SK-N-SH (cell line): Measurements from ENCODE around the gene ISY1. TPM values are rescaled to one million over a fixed set of nuclear protein-coding genes. Genes with fewer than 3 reads are reported as not detected.

Source experiments
- CTCF ChIA-PET: fragments of 300-600, 350-600 bp; formaldehyde crosslinking; extraction: SDS; loops from one replicate; lab custom pipeline; 2021; lab: Yijun Ruan, JAX
- POLR2A ChIA-PET: fragments of 350-600 bp; sonication (Branson Sonifier 250); formaldehyde crosslinking; extraction: SDS; loops from one replicate; lab custom pipeline; 2020; ENCODE audit warnings: antibody characterized with exemption, inconsistent platforms; lab: Yijun Ruan, JAX
- DNase-seq: peaks from one replicate; pipeline ENCODE4 v3.0.0; 2012
- H2AFZ ChIP-seq: fragments of 200-600 bp; sonication (generic); 2 replicates; pipeline ENCODE4 v1.8.1; 2016; ENCODE audit warnings: antibody characterized with exemption, mild to moderate bottlenecking, low read depth
- H3F3A ChIP-seq: fragments of 200-600 bp; sonication (generic); replicated peaks from 2 replicates; pipeline ENCODE3; 2016; ENCODE audit warnings: antibody characterized with exemption, mild to moderate bottlenecking; ENCODE audit not compliant: insufficient read depth
- H3K27ac ChIP-seq, 2 experiments: fragments of 200-500 bp in 1 of 2; fragments of 200-600 bp in 1 of 2; sonication (Bioruptor generic) in 1 of 2; sonication (generic), shearing (Covaris generic) in 1 of 2; 2 replicates each; pipeline versions ENCODE4 v1.5.1 to v1.6.1; 2014 to 2016; ENCODE audit warnings: low read depth in 2 of 2, inconsistent platforms in 1 of 2, low read length in 1 of 2, mild to moderate bottlenecking in 1 of 2, mixed read lengths in 1 of 2
- H3K27me3 ChIP-seq: fragments of 200-600 bp; sonication (generic), shearing (Covaris generic); 2 replicates; pipeline ENCODE4 v1.6.1; 2016; ENCODE audit warnings: mixed run types; ENCODE audit not compliant: insufficient read depth
- H3K36me3 ChIP-seq, 2 experiments: fragments of 200-500 bp in 1 of 2; fragments of 200-600 bp in 1 of 2; sonication (Bioruptor generic) in 1 of 2; sonication (generic) in 1 of 2; replicated peaks in 1 of 2; 2 replicates each; pipeline versions ENCODE3 to v1.5.1; 2014 to 2016; ENCODE audit warnings: low read length in 1 of 2, mild to moderate bottlenecking in 1 of 2; ENCODE audit not compliant: insufficient read depth in 2 of 2, control insufficient read depth in 1 of 2
- H3K4me1 ChIP-seq, 2 experiments: fragments of 200-500 bp in 1 of 2; fragments of 200-600 bp in 1 of 2; sonication (Bioruptor generic) in 1 of 2; sonication (generic), shearing (Covaris generic) in 1 of 2; 2 replicates each; pipeline versions ENCODE4 v1.5.1 to v1.6.1; 2014 to 2016; ENCODE audit warnings: low read depth in 1 of 2, low read length in 1 of 2, mixed run types in 1 of 2; ENCODE audit not compliant: insufficient read depth in 2 of 2, control insufficient read depth in 1 of 2
- H3K4me2 ChIP-seq: fragments of 200-600 bp; sonication (generic), shearing (Covaris generic); 2 replicates; pipeline ENCODE4 v1.6.1; 2017; ENCODE audit warnings: mixed run types
- H3K4me3 ChIP-seq, 2 experiments: fragments of 200-500 bp in 1 of 2; fragments of 200-600 bp in 1 of 2; sonication (Bioruptor generic) in 1 of 2; sonication (generic), shearing (Covaris generic) in 1 of 2; 2 replicates each; pipeline versions ENCODE4 v1.5.1 to v1.8.1; 2014 to 2016; ENCODE audit warnings: low read depth in 2 of 2, inconsistent platforms in 1 of 2, low read length in 1 of 2, mild to moderate bottlenecking in 1 of 2, mixed read lengths in 1 of 2, moderate library complexity in 1 of 2
- H3K79me2 ChIP-seq: fragments of 200-600 bp; sonication (generic); 2 replicates; pipeline ENCODE4 v1.8.1; 2017; ENCODE audit warnings: mild to moderate bottlenecking; ENCODE audit not compliant: insufficient read depth
- H3K9ac ChIP-seq: fragments of 200-600 bp; sonication (generic); 2 replicates; pipeline ENCODE4 v1.6.1; 2017; ENCODE audit warnings: mixed run types
- H3K9me2 ChIP-seq: fragments of 200-600 bp; sonication (generic); 2 replicates; pipeline ENCODE4 v1.6.1; 2017; ENCODE audit warnings: mixed run types
- H3K9me3 ChIP-seq: fragments of 200-600 bp; sonication (generic); 2 replicates; pipeline ENCODE4 v1.6.1; 2017; ENCODE audit warnings: mixed run types, mild to moderate bottlenecking, moderate library complexity
- H4K20me1 ChIP-seq: fragments of 200-600 bp; sonication (generic); 2 replicates; pipeline ENCODE4 v1.6.1; 2017; ENCODE audit warnings: mild to moderate bottlenecking, mixed run types; ENCODE audit not compliant: insufficient read depth
- FOXJ3 ChIP-seq: sonication (generic); formaldehyde crosslinking; IDR thresholded peaks from 2 replicates; pipeline ENCODE4 v1.5.1; 2020; ENCODE audit warnings: mild to moderate bottlenecking, missing genetic modification reagents
- GATA2 ChIP-seq: sonication (generic); formaldehyde crosslinking; IDR thresholded peaks from 2 replicates; pipeline ENCODE4 v1.5.0; 2020; ENCODE audit warnings: mild to moderate bottlenecking, missing genetic modification reagents
- MEF2A ChIP-seq: IDR thresholded peaks from 2 replicates; pipeline ENCODE4 v1.4.0; 2012; ENCODE audit warnings: low read depth, borderline replicate concordance
- POLR2AphosphoS5 ChIP-seq: IDR thresholded peaks from 2 replicates; pipeline ENCODE4 v1.6.1; 2012; ENCODE audit warnings: low read depth, low read length
- RCOR1 ChIP-seq: fragments of 150-350 bp; IDR thresholded peaks from 2 replicates; pipeline ENCODE4 v1.6.1; 2017; ENCODE audit warnings: antibody characterized with exemption, low read length
- SIN3A ChIP-seq: IDR thresholded peaks from 2 replicates; pipeline ENCODE4 v1.6.1; 2012; ENCODE audit warnings: low read depth, mild to moderate bottlenecking, low read length, moderate library complexity, borderline replicate concordance
- SMC3 ChIP-seq: IDR thresholded peaks from 2 replicates; pipeline ENCODE4 v1.6.1; 2012; ENCODE audit warnings: low read depth, low read length, improper control_type of control experiment
- TAF1 ChIP-seq: IDR thresholded peaks from 2 replicates; pipeline ENCODE4 v1.6.1; 2012; ENCODE audit warnings: low read depth, mild to moderate bottlenecking, low read length, moderate library complexity, borderline replicate concordance
- TEAD4 ChIP-seq: IDR thresholded peaks from 2 replicates; pipeline ENCODE4 v1.4.0; 2012; ENCODE audit warnings: mild to moderate bottlenecking, borderline replicate concordance; ENCODE audit not compliant: insufficient read depth
- YY1 ChIP-seq: IDR thresholded peaks from 2 replicates; pipeline ENCODE4 v1.4.0; 2012; ENCODE audit warnings: low read depth, mild to moderate bottlenecking
- WGBS: methylation state at CpG from one replicate; pipeline ENCODE4 v1.1.6; 2017; ENCODE audit warnings: low lambda C conversion rate; 5-methylcytosine and 5-hydroxymethylcytosine counted together
- polyA plus RNA-seq, 3 experiments: library from polyadenylated mRNA; depleted of rRNA; stranded (reverse); fragments of >200 nt; gene quantifications; 2 replicates each; pipeline ENCODE4 v1.2.3, GENCODE V29; 2012
- TF ChIP-seq, protein P1 (sequence below): fragments of 150-350 bp; IDR thresholded peaks from 2 replicates; pipeline ENCODE4 v1.6.1; 2017; ENCODE audit warnings: antibody characterized with exemption, low read length, low read depth, borderline replicate concordance
- TF ChIP-seq, protein P2 (sequence below): IDR thresholded peaks from 2 replicates; pipeline ENCODE4 v1.4.0; 2012; ENCODE audit warnings: low read depth, borderline replicate concordance
- TF ChIP-seq, protein P3 (sequence below): fragments of 150-350 bp; IDR thresholded peaks from 2 replicates; pipeline ENCODE4 v1.6.1; 2016; ENCODE audit warnings: mild to moderate bottlenecking, low read depth, low read length
- TF ChIP-seq, protein P4 (sequence below): fragments of 200-600 bp; sonication (generic); IDR thresholded peaks from 2 replicates; pipeline ENCODE4 v1.6.1; 2017; ENCODE audit warnings: antibody characterized with exemption, mild to moderate bottlenecking, moderate library complexity
- TF ChIP-seq, protein P5 (sequence below): IDR thresholded peaks from 2 replicates; pipeline ENCODE4 v1.6.1; 2012; ENCODE audit warnings: mild to moderate bottlenecking, low read depth, low read length, moderate library complexity

Gene ISY1
- polyA plus RNA-seq, 1 of the 3 experiments (the other 2 are of a cell fraction) = 20.9 TPM

DNA sequence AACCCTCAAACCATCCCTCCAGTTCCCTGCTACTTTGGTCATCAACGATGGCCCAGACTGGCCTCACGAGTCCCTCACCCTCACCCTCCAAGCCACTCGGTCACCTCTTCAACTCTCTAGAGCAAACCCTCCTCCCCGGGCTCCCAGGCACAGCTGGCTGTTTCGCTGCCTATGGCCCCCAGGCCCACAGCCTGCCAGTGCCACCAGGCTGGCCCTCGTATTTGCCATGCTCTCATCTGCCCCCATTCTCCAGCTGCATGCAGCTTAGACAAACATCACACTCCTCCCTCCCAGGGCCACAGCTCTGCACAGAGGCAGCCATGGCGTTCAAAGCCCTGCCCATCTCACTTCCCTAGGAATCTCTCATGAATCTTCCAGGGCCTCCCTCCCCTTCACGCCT is 53.1 kb downstream of the ISY1 start:
- Histone ChIP-seq H3K4me3 (no peak overlapping the region), H3K9me3 (no peaks in the 10 kb centered on the region), H3K9ac (no peak overlapping the region), H3K27ac (no peak overlapping the region), H3K27me3 (no peaks in the 10 kb centered on the region), H3K4me1 (no peaks in the 10 kb centered on the region), H4K20me1 (peaks cover 44% of the 10 kb centered on the region), H3K4me2 (no peak overlapping the region), H3K36me3 (peaks cover 2 to 6% of the 10 kb centered on the region in 2 experiments), H3K79me2 (peaks cover 65% of the 10 kb centered on the region), H3K9me2 (no peaks in the 10 kb centered on the region), H3F3A (no peaks in the 10 kb centered on the region), H2AFZ (no peak overlapping the region)
- ChIA-PET POLR2A (no interaction called here), CTCF (interaction anchor here (3.6 kb wide), 1 partner anchor 137 kb away, joined by 20 read pairs; no protein-coding TSS in a partner anchor)
- DNase-seq = no peak
- WGBS = 94% methylated on average over 7 of the region's 8 CpGs
- TF ChIP-seq SIN3A = no peak
- TF ChIP-seq, protein P1, sequence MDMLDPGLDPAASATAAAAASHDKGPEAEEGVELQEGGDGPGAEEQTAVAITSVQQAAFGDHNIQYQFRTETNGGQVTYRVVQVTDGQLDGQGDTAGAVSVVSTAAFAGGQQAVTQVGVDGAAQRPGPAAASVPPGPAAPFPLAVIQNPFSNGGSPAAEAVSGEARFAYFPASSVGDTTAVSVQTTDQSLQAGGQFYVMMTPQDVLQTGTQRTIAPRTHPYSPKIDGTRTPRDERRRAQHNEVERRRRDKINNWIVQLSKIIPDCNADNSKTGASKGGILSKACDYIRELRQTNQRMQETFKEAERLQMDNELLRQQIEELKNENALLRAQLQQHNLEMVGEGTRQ = no peak
- no peak for TF ChIP-seq MEF2A
- TF ChIP-seq GATA2 (CRISPR knock-in tag) = no peak
- no peak for TF ChIP-seq SMC3
- no peak for TF ChIP-seq RCOR1
- no peak for TF ChIP-seq YY1
- no peak for TF ChIP-seq TEAD4
- TF ChIP-seq, protein P2, sequence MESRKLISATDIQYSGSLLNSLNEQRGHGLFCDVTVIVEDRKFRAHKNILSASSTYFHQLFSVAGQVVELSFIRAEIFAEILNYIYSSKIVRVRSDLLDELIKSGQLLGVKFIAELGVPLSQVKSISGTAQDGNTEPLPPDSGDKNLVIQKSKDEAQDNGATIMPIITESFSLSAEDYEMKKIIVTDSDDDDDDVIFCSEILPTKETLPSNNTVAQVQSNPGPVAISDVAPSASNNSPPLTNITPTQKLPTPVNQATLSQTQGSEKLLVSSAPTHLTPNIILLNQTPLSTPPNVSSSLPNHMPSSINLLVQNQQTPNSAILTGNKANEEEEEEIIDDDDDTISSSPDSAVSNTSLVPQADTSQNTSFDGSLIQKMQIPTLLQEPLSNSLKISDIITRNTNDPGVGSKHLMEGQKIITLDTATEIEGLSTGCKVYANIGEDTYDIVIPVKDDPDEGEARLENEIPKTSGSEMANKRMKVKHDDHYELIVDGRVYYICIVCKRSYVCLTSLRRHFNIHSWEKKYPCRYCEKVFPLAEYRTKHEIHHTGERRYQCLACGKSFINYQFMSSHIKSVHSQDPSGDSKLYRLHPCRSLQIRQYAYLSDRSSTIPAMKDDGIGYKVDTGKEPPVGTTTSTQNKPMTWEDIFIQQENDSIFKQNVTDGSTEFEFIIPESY = no peak
- TF ChIP-seq, protein P3, sequence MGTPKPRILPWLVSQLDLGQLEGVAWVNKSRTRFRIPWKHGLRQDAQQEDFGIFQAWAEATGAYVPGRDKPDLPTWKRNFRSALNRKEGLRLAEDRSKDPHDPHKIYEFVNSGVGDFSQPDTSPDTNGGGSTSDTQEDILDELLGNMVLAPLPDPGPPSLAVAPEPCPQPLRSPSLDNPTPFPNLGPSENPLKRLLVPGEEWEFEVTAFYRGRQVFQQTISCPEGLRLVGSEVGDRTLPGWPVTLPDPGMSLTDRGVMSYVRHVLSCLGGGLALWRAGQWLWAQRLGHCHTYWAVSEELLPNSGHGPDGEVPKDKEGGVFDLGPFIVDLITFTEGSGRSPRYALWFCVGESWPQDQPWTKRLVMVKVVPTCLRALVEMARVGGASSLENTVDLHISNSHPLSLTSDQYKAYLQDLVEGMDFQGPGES = no peak
- TF ChIP-seq, protein P4, sequence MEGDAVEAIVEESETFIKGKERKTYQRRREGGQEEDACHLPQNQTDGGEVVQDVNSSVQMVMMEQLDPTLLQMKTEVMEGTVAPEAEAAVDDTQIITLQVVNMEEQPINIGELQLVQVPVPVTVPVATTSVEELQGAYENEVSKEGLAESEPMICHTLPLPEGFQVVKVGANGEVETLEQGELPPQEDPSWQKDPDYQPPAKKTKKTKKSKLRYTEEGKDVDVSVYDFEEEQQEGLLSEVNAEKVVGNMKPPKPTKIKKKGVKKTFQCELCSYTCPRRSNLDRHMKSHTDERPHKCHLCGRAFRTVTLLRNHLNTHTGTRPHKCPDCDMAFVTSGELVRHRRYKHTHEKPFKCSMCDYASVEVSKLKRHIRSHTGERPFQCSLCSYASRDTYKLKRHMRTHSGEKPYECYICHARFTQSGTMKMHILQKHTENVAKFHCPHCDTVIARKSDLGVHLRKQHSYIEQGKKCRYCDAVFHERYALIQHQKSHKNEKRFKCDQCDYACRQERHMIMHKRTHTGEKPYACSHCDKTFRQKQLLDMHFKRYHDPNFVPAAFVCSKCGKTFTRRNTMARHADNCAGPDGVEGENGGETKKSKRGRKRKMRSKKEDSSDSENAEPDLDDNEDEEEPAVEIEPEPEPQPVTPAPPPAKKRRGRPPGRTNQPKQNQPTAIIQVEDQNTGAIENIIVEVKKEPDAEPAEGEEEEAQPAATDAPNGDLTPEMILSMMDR = no peak
- TF ChIP-seq TAF1 = no peak
- no peak for TF ChIP-seq POLR2AphosphoS5
- TF ChIP-seq, protein P5, sequence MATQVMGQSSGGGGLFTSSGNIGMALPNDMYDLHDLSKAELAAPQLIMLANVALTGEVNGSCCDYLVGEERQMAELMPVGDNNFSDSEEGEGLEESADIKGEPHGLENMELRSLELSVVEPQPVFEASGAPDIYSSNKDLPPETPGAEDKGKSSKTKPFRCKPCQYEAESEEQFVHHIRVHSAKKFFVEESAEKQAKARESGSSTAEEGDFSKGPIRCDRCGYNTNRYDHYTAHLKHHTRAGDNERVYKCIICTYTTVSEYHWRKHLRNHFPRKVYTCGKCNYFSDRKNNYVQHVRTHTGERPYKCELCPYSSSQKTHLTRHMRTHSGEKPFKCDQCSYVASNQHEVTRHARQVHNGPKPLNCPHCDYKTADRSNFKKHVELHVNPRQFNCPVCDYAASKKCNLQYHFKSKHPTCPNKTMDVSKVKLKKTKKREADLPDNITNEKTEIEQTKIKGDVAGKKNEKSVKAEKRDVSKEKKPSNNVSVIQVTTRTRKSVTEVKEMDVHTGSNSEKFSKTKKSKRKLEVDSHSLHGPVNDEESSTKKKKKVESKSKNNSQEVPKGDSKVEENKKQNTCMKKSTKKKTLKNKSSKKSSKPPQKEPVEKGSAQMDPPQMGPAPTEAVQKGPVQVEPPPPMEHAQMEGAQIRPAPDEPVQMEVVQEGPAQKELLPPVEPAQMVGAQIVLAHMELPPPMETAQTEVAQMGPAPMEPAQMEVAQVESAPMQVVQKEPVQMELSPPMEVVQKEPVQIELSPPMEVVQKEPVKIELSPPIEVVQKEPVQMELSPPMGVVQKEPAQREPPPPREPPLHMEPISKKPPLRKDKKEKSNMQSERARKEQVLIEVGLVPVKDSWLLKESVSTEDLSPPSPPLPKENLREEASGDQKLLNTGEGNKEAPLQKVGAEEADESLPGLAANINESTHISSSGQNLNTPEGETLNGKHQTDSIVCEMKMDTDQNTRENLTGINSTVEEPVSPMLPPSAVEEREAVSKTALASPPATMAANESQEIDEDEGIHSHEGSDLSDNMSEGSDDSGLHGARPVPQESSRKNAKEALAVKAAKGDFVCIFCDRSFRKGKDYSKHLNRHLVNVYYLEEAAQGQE = no peak
- TF ChIP-seq FOXJ3 = no peak
